GM18870 (cell line): ENCODE measurements around the gene SEPTIN10.
"Not testable (repeated sequence)": the region's sequence is repeated elsewhere in the genome, so short reads cannot be mapped to it uniquely, and the experiment has no call there.

ENCODE experiments used
- ATAC-seq: cut with Tn5 transposase; IDR thresholded peaks from one replicate; pipeline ENCODE4 v1.9.1; 2021; ENCODE audit warnings: moderate library complexity; ENCODE audit not compliant: unreplicated experiment

Gene SEPTIN10

GRCh38 chr2:109607766-109608165, 6.0 kb downstream of the SEPTIN10 start:
- no peak for ATAC-seq

- no peak for ATAC-seq
Measured at GRCh38 chr2:109604597-109604996, 9.2 kb downstream of the SEPTIN10 start.

- ATAC-seq = no peak
Measured at GRCh38 chr2:109602617-109603188, 11.1 kb downstream of the SEPTIN10 start.

- no peak for ATAC-seq
Measured at GRCh38 chr2:109601783-109602182, 12.0 kb downstream of the SEPTIN10 start.

GRCh38 chr2:109597283-109597682, 16.5 kb downstream of the SEPTIN10 start:
- no peak for ATAC-seq

GRCh38 chr2:109595644-109596043, 18.1 kb downstream of the SEPTIN10 start:
- ATAC-seq = no peak

- ATAC-seq = no peak
Measured at GRCh38 chr2:109594246-109594885, 19.4 kb downstream of the SEPTIN10 start.

- no peak for ATAC-seq
Measured at GRCh38 chr2:109592905-109593304, 20.9 kb downstream of the SEPTIN10 start.

GRCh38 chr2:109591206-109591605, 22.6 kb downstream of the SEPTIN10 start:
- ATAC-seq = no peak

GRCh38 chr2:109586687-109587086, 27.1 kb downstream of the SEPTIN10 start:
- no peak for ATAC-seq

- peak; percentile 68 for ATAC-seq
Measured at GRCh38 chr2:109582928-109583895, 30.6 kb downstream of the SEPTIN10 start.

GRCh38 chr2:109577630-109578029, 36.1 kb downstream of the SEPTIN10 start:
- ATAC-seq = not testable (repeated sequence)

- ATAC-seq = no peak
Measured at GRCh38 chr2:109575373-109575772, 38.4 kb downstream of the SEPTIN10 start.

GRCh38 chr2:109563980-109564550, 49.7 kb downstream of the SEPTIN10 start:
- ATAC-seq = no peak

GRCh38 chr2:109563288-109563687, 50.5 kb downstream of the SEPTIN10 start:
- no peak for ATAC-seq

- no peak for ATAC-seq
Measured at GRCh38 chr2:109562421-109562820, 51.3 kb downstream of the SEPTIN10 start.

- no peak for ATAC-seq
Measured at GRCh38 chr2:109560265-109560664, 53.5 kb downstream of the SEPTIN10 start.

- ATAC-seq = no peak
Measured at GRCh38 chr2:109558076-109558882, 55.5 kb downstream of the SEPTIN10 start.

GRCh38 chr2:109557309-109557708, 56.5 kb downstream of the SEPTIN10 start:
- no peak for ATAC-seq

GRCh38 chr2:109555346-109555900, 58.3 kb downstream of the SEPTIN10 start:
- ATAC-seq = no peak
